Panc1 (cell line): ENCODE data around the gene BMP2K.

ENCODE experiments used
- TCF7L2 ChIP-seq: IDR thresholded peaks from 2 replicates; pipeline ENCODE4 v1.6.1; 2011; ENCODE audit warnings: mild to moderate bottlenecking, low read depth, low read length, inconsistent platforms
- TF ChIP-seq, protein P1 (sequence below), 2 experiments: IDR thresholded peaks; 2 replicates each; pipeline ENCODE4 v1.6.1; 2011 to 2012; ENCODE audit warnings: low read depth in 2 of 2, control low read depth in 1 of 2, low read length in 1 of 2, mild to moderate bottlenecking in 1 of 2, moderate library complexity in 1 of 2; ENCODE audit not compliant: insufficient read depth in 1 of 2

DNA sequence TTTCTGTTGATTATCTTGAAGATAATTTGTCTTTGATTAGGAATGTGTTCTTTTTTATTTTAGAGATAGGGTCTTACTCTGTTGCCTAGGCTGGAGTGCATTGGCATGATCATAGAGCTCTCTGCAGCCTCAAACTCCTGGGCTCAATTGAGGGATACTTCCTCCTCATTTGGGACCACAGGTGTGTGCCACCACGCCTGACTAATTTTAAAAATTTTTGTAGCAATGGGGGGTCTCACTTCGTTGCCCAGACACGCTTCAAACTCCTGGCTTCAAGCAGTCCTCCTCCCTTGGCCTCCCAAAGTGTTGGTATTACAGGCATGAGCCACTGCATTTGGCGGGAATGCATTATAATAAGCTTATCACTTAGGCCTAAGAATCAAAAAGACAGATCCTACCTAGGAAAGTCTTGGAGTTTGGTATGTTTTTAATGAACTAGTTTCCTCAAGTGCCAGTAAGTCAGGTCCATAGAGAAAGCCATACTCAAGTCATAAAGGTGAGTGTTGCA lies 21.7 kb downstream of the BMP2K start:
- TF ChIP-seq TCF7L2, result no peak
- TF ChIP-seq, protein P1, sequence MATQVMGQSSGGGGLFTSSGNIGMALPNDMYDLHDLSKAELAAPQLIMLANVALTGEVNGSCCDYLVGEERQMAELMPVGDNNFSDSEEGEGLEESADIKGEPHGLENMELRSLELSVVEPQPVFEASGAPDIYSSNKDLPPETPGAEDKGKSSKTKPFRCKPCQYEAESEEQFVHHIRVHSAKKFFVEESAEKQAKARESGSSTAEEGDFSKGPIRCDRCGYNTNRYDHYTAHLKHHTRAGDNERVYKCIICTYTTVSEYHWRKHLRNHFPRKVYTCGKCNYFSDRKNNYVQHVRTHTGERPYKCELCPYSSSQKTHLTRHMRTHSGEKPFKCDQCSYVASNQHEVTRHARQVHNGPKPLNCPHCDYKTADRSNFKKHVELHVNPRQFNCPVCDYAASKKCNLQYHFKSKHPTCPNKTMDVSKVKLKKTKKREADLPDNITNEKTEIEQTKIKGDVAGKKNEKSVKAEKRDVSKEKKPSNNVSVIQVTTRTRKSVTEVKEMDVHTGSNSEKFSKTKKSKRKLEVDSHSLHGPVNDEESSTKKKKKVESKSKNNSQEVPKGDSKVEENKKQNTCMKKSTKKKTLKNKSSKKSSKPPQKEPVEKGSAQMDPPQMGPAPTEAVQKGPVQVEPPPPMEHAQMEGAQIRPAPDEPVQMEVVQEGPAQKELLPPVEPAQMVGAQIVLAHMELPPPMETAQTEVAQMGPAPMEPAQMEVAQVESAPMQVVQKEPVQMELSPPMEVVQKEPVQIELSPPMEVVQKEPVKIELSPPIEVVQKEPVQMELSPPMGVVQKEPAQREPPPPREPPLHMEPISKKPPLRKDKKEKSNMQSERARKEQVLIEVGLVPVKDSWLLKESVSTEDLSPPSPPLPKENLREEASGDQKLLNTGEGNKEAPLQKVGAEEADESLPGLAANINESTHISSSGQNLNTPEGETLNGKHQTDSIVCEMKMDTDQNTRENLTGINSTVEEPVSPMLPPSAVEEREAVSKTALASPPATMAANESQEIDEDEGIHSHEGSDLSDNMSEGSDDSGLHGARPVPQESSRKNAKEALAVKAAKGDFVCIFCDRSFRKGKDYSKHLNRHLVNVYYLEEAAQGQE (IDR thresholded peaks at IDR 0.05; ENCODE audit: insufficient read depth in 1 of 2, low read depth in 2 of 2, low read length in 1 of 2), result no peak
